WTC11 (cell line): ENCODE measurements around the gene EXOSC5. TPM values are rescaled to one million over a fixed set of nuclear protein-coding genes. Genes with fewer than 3 reads are reported as not detected.

Experiments used
- ATAC-seq: fragments of 200-7000 bp; cut with Tn5 transposase; 2 replicates; pipeline ENCODE4 v1.10.0; 2021; ENCODE audit warnings: mild to moderate bottlenecking, moderate library complexity
- CTCF ChIA-PET: fragments of 300-600 bp; sonication (Branson Sonifier 250); formaldehyde crosslinking; loops from one replicate; lab custom pipeline; 2021; ENCODE audit warnings: antibody characterized with exemption; lab: Charles Lee
- POLR2A ChIA-PET: fragments of 350-600 bp; sonication (Branson Sonifier 250); formaldehyde crosslinking; loops from one replicate; lab custom pipeline; 2021; ENCODE audit warnings: antibody characterized with exemption; lab: Charles Lee
- DNase-seq: peaks from one replicate; pipeline ENCODE4 v3.0.0; 2021; ENCODE audit warnings: low spot score
- H3K27ac Mint-ChIP-seq: 2 replicates; pipeline ENCODE4 v1.8.0; 2021; ENCODE audit warnings: mixed read lengths
- H3K27me3 Mint-ChIP-seq: 2 replicates; pipeline ENCODE4 v1.8.0; 2021; ENCODE audit warnings: low read depth, mild to moderate bottlenecking, moderate library complexity, mixed read lengths
- H3K36me3 Mint-ChIP-seq: 2 replicates; pipeline ENCODE4 v1.8.0; 2021; ENCODE audit warnings: mixed read lengths
- H3K4me1 Mint-ChIP-seq: 2 replicates; pipeline ENCODE4 v1.8.0; 2022; ENCODE audit warnings: mixed read lengths
- H3K4me3 Mint-ChIP-seq: 2 replicates; pipeline ENCODE4 v1.8.0; 2021; ENCODE audit warnings: mild to moderate bottlenecking, moderate library complexity, mixed read lengths
- H3K9me3 Mint-ChIP-seq: 2 replicates; pipeline ENCODE4 v1.8.0; 2021; ENCODE audit warnings: mixed read lengths
- ELF4 ChIP-seq: sonication (generic); formaldehyde crosslinking; IDR thresholded peaks from 2 replicates; pipeline ENCODE4 v1.8.1; 2022; ENCODE audit warnings: low read depth, mild to moderate bottlenecking, moderate library complexity, missing genetic modification reagents
- HMGA2 ChIP-seq: fragments of 250-450 bp; sonication (Bioruptor Pico); IDR thresholded peaks from 2 replicates; pipeline ENCODE4 v1.4.0; 2021; ENCODE audit warnings: mild to moderate bottlenecking, moderate library complexity
- MXD4 ChIP-seq: fragments of 250-450 bp; sonication (Bioruptor Pico); IDR thresholded peaks from 2 replicates; pipeline ENCODE4 v1.8.0; 2021; ENCODE audit warnings: mild to moderate bottlenecking, moderate library complexity, borderline replicate concordance
- NR3C1 ChIP-seq: sonication (generic); formaldehyde crosslinking; conservative IDR thresholded peaks from 2 replicates; pipeline ENCODE4 v1.8.1; 2023; ENCODE audit warnings: low read depth, mild to moderate bottlenecking, missing genetic modification reagents
- OVOL2 ChIP-seq: fragments of 250-450 bp; sonication (Bioruptor Pico); IDR thresholded peaks from 2 replicates; pipeline ENCODE4 v1.9.0; 2021; ENCODE audit warnings: mild to moderate bottlenecking, borderline replicate concordance
- TP53 ChIP-seq: sonication (generic); formaldehyde crosslinking; IDR thresholded peaks from 2 replicates; pipeline ENCODE4 v1.8.1; 2023; ENCODE audit warnings: mild to moderate bottlenecking, missing genetic modification reagents
- USF2 ChIP-seq: sonication (generic); formaldehyde crosslinking; IDR thresholded peaks from 2 replicates; pipeline ENCODE4 v1.8.1; 2023; ENCODE audit warnings: mild to moderate bottlenecking, missing genetic modification reagents, moderate library complexity
- ZBTB21 ChIP-seq: sonication (generic); formaldehyde crosslinking; IDR thresholded peaks from 2 replicates; pipeline ENCODE4 v1.8.1; 2023; ENCODE audit warnings: mild to moderate bottlenecking, missing genetic modification reagents, borderline replicate concordance
- ZBTB43 ChIP-seq: sonication (generic); formaldehyde crosslinking; IDR thresholded peaks from 2 replicates; pipeline ENCODE4 v1.8.1; 2023; ENCODE audit warnings: mild to moderate bottlenecking, missing genetic modification reagents
- ZNF219 ChIP-seq: sonication (generic); formaldehyde crosslinking; IDR thresholded peaks from 2 replicates; pipeline ENCODE4 v1.8.0; 2023; ENCODE audit warnings: missing genetic modification reagents, mild to moderate bottlenecking, borderline replicate concordance
- ZNF263 ChIP-seq: sonication (generic); formaldehyde crosslinking; IDR thresholded peaks from 2 replicates; pipeline ENCODE4 v1.8.1; 2022; ENCODE audit warnings: low read depth, mild to moderate bottlenecking, moderate library complexity, missing genetic modification reagents
- total RNA-seq: library from RNA; stranded (reverse); gene quantifications from 3 replicates; pipeline ENCODE4 v1.2.3, GENCODE V29; 2021
- TF ChIP-seq, protein P1 (sequence below): fragments of 250-450 bp; sonication (Bioruptor Pico); IDR thresholded peaks from 2 replicates; pipeline ENCODE4 v1.9.0; 2021; ENCODE audit warnings: mild to moderate bottlenecking, borderline replicate concordance
- TF ChIP-seq, protein P2 (sequence below): sonication (generic); formaldehyde crosslinking; IDR thresholded peaks from 2 replicates; pipeline ENCODE4 v1.8.1; 2022; ENCODE audit warnings: low read depth, missing genetic modification reagents, borderline replicate concordance
- TF ChIP-seq, protein P3 (sequence below): fragments of 250-450 bp; sonication (Bioruptor Pico); IDR thresholded peaks from 2 replicates; pipeline ENCODE4 v1.8.0; 2021; ENCODE audit warnings: mild to moderate bottlenecking
- TF ChIP-seq, protein P4 (sequence below): sonication (generic); formaldehyde crosslinking; IDR thresholded peaks from 2 replicates; pipeline ENCODE4 v1.8.1; 2023; ENCODE audit warnings: mild to moderate bottlenecking, missing genetic modification reagents
- TF ChIP-seq, protein P5 (sequence below): sonication (generic); formaldehyde crosslinking; IDR thresholded peaks from 2 replicates; pipeline ENCODE4 v1.8.0; 2022; ENCODE audit warnings: mild to moderate bottlenecking, missing genetic modification reagents
- TF ChIP-seq, protein P6 (sequence below): sonication (generic); formaldehyde crosslinking; IDR thresholded peaks from 2 replicates; pipeline ENCODE4 v1.8.1; 2022; ENCODE audit warnings: mild to moderate bottlenecking, missing genetic modification reagents, moderate library complexity, borderline replicate concordance

Gene EXOSC5
- total RNA-seq, 1 experiment from 2014 or later, result 56.4 TPM

- TF ChIP-seq, protein P1, sequence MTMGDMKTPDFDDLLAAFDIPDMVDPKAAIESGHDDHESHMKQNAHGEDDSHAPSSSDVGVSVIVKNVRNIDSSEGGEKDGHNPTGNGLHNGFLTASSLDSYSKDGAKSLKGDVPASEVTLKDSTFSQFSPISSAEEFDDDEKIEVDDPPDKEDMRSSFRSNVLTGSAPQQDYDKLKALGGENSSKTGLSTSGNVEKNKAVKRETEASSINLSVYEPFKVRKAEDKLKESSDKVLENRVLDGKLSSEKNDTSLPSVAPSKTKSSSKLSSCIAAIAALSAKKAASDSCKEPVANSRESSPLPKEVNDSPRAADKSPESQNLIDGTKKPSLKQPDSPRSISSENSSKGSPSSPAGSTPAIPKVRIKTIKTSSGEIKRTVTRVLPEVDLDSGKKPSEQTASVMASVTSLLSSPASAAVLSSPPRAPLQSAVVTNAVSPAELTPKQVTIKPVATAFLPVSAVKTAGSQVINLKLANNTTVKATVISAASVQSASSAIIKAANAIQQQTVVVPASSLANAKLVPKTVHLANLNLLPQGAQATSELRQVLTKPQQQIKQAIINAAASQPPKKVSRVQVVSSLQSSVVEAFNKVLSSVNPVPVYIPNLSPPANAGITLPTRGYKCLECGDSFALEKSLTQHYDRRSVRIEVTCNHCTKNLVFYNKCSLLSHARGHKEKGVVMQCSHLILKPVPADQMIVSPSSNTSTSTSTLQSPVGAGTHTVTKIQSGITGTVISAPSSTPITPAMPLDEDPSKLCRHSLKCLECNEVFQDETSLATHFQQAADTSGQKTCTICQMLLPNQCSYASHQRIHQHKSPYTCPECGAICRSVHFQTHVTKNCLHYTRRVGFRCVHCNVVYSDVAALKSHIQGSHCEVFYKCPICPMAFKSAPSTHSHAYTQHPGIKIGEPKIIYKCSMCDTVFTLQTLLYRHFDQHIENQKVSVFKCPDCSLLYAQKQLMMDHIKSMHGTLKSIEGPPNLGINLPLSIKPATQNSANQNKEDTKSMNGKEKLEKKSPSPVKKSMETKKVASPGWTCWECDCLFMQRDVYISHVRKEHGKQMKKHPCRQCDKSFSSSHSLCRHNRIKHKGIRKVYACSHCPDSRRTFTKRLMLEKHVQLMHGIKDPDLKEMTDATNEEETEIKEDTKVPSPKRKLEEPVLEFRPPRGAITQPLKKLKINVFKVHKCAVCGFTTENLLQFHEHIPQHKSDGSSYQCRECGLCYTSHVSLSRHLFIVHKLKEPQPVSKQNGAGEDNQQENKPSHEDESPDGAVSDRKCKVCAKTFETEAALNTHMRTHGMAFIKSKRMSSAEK (CRISPR knock-in tag), result no peak
- TF ChIP-seq MXD4 (CRISPR knock-in tag) (no peak), ELF4 (no peak), TP53 (no peak), ZNF263 (CRISPR knock-in tag) (no peak), ZNF219 (CRISPR knock-in tag) (no peak)
- TF ChIP-seq, protein P2, sequence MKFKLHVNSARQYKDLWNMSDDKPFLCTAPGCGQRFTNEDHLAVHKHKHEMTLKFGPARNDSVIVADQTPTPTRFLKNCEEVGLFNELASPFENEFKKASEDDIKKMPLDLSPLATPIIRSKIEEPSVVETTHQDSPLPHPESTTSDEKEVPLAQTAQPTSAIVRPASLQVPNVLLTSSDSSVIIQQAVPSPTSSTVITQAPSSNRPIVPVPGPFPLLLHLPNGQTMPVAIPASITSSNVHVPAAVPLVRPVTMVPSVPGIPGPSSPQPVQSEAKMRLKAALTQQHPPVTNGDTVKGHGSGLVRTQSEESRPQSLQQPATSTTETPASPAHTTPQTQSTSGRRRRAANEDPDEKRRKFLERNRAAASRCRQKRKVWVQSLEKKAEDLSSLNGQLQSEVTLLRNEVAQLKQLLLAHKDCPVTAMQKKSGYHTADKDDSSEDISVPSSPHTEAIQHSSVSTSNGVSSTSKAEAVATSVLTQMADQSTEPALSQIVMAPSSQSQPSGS (CRISPR knock-in tag), result no peak
- TF ChIP-seq, protein P3, sequence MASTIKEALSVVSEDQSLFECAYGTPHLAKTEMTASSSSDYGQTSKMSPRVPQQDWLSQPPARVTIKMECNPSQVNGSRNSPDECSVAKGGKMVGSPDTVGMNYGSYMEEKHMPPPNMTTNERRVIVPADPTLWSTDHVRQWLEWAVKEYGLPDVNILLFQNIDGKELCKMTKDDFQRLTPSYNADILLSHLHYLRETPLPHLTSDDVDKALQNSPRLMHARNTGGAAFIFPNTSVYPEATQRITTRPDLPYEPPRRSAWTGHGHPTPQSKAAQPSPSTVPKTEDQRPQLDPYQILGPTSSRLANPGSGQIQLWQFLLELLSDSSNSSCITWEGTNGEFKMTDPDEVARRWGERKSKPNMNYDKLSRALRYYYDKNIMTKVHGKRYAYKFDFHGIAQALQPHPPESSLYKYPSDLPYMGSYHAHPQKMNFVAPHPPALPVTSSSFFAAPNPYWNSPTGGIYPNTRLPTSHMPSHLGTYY (CRISPR knock-in tag), result no peak
- TF ChIP-seq, all 79 proteins: peak for 0
These were observed 42.1 kb downstream of the EXOSC5 start (continued) for GRCh38 chr19:41355035-41355434.

GRCh38 chr19:41354343-41354953 lies 42.7 kb downstream of the EXOSC5 start:
- CTCF ChIA-PET, result interaction anchor here (0.5 to 6.2 kb wide), 6 partner anchors 10 to 1166 kb away, joined by 3 to 103 read pairs (median 6); partner anchors contain the start of gene B9D2
- peaks cover 50% of the 10 kb centered on the region for H3K27me3 Mint-ChIP-seq
- POLR2A ChIA-PET, result interaction anchor here (0.6 kb wide), 1 partner anchor 9 kb away, joined by 3 read pairs; the partner anchor contains the start of gene B9D2

More at GRCh38 chr19:41354343-41354953, 42.7 kb downstream of the EXOSC5 start:
- peak overlapping the region; percentile 63 for H3K4me3 Mint-ChIP-seq
- no peak for DNase-seq
- H3K4me1 Mint-ChIP-seq, result peaks cover 18% of the 10 kb centered on the region
- H3K9me3 Mint-ChIP-seq, result no peaks in the 10 kb centered on the region
- no peak overlapping the region for H3K27ac Mint-ChIP-seq
- ATAC-seq, result no peak
- TF ChIP-seq NR3C1 (CRISPR knock-in tag), result no peak
- no peak for TF ChIP-seq ZBTB21 (CRISPR knock-in tag)
- no peak for TF ChIP-seq ZBTB43
- TF ChIP-seq, protein P4, sequence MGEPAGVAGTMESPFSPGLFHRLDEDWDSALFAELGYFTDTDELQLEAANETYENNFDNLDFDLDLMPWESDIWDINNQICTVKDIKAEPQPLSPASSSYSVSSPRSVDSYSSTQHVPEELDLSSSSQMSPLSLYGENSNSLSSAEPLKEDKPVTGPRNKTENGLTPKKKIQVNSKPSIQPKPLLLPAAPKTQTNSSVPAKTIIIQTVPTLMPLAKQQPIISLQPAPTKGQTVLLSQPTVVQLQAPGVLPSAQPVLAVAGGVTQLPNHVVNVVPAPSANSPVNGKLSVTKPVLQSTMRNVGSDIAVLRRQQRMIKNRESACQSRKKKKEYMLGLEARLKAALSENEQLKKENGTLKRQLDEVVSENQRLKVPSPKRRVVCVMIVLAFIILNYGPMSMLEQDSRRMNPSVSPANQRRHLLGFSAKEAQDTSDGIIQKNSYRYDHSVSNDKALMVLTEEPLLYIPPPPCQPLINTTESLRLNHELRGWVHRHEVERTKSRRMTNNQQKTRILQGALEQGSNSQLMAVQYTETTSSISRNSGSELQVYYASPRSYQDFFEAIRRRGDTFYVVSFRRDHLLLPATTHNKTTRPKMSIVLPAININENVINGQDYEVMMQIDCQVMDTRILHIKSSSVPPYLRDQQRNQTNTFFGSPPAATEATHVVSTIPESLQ (CRISPR knock-in tag), result no peak
- TF ChIP-seq, protein P5, sequence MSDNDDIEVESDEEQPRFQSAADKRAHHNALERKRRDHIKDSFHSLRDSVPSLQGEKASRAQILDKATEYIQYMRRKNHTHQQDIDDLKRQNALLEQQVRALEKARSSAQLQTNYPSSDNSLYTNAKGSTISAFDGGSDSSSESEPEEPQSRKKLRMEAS, result no peak
- no peak for TF ChIP-seq USF2
- no peak for TF ChIP-seq OVOL2 (CRISPR knock-in tag)
- TF ChIP-seq, protein P6, sequence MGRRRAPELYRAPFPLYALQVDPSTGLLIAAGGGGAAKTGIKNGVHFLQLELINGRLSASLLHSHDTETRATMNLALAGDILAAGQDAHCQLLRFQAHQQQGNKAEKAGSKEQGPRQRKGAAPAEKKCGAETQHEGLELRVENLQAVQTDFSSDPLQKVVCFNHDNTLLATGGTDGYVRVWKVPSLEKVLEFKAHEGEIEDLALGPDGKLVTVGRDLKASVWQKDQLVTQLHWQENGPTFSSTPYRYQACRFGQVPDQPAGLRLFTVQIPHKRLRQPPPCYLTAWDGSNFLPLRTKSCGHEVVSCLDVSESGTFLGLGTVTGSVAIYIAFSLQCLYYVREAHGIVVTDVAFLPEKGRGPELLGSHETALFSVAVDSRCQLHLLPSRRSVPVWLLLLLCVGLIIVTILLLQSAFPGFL, result no peak
- TF ChIP-seq HMGA2 (CRISPR knock-in tag), result no peak
- no peaks in the 10 kb centered on the region for H3K36me3 Mint-ChIP-seq
